HG03103 (cell line): Measurements from ENCODE around the gene AADAT.
A peak's percentile ranks its signal among the peaks of the same experiment; 100 is the strongest.

Experiments used
- ATAC-seq: cut with Tn5 transposase; IDR thresholded peaks from one replicate; pipeline ENCODE4 v1.9.1; 2021; ENCODE audit warnings: low read depth; ENCODE audit not compliant: unreplicated experiment

Gene AADAT

GRCh38 chr4:170035845-170036244, 53.9 kb downstream of the AADAT start:
- ATAC-seq = no peak

DNA sequence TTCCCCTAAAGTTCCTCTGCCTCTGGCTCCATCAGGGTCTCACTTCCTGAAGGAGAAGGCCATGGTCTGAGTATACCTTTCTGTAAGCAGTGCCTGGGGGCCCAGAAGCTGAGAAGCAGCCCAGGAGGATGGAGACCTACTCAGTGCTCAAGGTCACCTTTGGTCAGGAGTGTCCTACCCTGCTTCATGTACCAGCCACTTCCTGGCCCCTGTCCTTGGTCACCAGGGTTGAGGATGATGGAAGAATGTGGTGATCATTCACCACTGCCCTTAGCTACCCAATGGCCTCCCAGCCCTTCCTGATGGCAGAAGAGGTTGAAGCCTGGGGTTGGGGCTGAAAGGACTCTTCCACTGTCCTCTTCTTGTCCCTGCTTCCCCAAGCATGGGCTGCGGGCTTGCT, 54.5 kb downstream of the AADAT start:
- ATAC-seq = no peak

DNA sequence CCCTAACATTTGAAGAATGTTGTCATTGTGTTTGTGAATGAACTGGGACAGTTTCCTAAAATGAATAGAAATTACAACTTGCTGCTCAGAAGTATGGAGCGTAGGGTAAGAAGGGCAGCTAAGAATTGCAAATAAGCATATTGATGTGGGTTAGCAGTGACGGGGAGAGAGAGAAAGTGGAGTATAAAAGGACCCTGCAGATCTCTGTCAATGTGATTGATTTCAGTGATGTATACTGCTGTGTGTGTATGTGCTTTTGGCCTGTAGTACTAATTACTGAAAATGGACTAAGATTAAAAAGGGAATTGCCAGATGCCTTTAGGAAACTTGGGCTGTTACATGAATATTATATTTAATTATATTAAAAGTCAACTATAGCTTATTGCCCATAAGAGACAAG, 55.8 kb downstream of the AADAT start:
- ATAC-seq = no peak

DNA sequence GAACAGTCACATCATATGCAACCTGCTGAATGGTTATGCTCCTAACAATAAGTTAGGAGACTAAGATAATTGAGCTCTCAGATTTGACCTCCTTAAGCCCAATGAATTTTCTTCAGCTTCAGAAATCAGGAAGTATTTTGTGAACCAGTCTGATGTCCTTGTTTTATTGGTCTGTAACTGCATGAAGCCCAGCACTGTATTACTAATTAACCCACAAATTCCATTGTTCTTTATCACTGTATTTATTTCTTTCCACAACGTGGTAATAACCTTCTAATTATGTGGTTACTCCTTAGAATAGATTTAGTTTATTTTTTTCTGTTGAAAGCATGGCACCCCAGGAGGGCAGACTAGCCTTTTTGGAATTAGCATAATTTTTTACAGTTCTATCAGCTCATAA, 59.6 kb downstream of the AADAT start:
- ATAC-seq = no peak

GRCh38 chr4:170027181-170027829, 62.5 kb downstream of the AADAT start:
- peak; percentile 56 for ATAC-seq

- peak; percentile 71 for ATAC-seq
Observed at GRCh38 chr4:170026253-170027021, 63.3 kb downstream of the AADAT start, which contains the start of gene MFAP3L. Gene MFAP3L, minus strand, starts transcription at chr4:170026395. Its CDS starts 20,518 bp downstream, at chr4:170005877.

DNA sequence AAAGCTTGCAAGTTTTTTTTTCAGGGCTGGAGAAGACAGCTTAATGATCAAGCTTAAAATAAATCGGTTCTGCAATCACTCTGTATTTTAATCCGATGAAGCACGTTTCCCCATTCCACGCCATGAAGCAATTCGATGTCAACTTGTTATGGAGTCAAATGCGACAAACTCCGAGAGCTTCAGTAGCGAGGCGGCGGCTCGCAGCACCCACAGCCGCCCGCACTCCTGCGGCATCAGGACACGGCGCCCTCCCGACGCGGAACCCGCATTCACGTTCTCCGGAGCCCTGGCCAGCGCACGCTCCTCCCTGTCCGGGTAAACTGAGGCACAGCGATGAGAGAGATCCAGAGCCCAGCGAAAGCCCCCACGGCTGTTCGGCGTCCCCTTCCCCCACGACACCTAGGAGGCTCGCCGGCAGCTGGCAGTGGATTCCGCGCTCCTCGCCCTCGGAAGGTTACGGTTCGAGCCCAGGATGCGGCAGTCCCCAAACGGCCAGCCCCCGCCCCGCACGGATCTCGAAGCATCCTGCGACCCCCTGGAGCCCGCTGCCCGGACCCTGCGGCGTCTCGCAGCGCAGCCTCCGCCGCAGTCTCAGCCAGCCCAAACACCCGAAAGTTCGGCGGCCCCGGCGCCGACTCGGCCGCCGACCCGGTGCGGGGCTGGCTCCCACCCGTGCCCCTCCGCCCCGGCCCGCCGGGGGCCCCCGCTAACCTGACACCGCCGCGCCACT, 64.1 kb downstream of the AADAT start:
- no peak for ATAC-seq

- no peak for ATAC-seq
Observed at GRCh38 chr4:170022211-170022610, 67.5 kb downstream of the AADAT start.

- no peak for ATAC-seq
Observed at GRCh38 chr4:170017252-170017651, 72.5 kb downstream of the AADAT start.

GRCh38 chr4:170015285-170015684, 74.5 kb downstream of the AADAT start:
- no peak for ATAC-seq

GRCh38 chr4:170014359-170015011, 75.3 kb downstream of the AADAT start:
- ATAC-seq = no peak

DNA sequence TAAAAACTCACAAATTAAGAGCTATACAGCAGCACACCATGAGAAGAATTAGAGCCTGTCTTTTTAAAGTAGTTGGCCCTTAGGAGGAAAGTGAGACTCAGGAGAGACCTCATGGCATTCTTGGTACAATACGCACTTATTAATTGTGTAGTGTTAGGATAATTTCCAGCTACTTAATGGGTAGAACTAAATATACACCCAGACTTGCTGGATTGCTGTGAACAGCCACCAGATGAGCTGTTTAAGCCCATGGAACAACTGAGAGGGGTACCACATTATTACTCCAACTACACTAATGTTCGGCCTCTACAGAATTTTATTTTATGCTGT, 77.2 kb downstream of the AADAT start:
- no peak for ATAC-seq

DNA sequence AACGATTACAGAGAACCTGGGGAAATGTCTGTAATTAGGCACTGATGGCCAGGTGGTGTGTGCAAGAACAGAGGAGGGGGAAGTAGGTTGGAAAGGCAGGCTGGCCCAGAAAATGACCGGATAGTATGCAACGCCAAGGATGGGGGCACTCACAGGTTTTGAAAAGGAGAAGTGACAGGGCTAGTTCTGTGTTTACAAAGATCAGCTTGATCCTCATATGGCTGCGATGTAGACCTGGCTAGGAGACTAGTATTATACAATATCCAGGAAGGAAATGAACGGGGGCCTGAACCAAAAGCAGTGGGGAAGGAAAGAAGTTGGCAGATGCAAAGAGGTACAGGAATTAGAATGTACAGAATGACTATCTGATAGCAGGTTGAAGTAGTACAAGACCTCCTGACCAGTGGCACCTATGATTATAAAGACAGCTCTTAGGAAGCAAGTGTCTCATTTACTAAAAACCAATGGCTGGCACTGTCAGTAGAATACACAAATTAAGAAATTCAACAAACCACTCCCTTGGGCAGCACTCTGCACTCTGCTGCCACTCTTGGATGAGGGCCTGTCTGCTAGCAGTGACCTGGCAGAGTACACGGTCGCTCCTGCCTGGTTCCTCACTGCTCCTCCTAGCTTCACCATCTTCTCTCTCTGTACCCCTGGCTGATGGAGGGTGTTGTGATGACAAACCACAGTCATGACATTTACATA, 77.7 kb downstream of the AADAT start:
- ATAC-seq = no peak
